ENCODE results near the gene TAF15. TPM values are rescaled to one million over a fixed set of nuclear protein-coding genes. Genes with fewer than 3 reads are reported as not detected.

TAF15 gene
- total and polyA plus RNA-seq, 2 donors from 2014 or later, result 66.3 to 149 TPM

- intact Hi-C loops (cut with DNase I), result no loop called here
- DNase-seq (no peak), FAIRE-seq (no peak)
- H3K9me3 ChIP-seq (ENCODE audit: control insufficient read depth in 2 of 3, insufficient read depth in 1 of 3, low read length in 3 of 3), result no peaks in the 10 kb centered on the region
- no peak overlapping the region for H3K4me3 ChIP-seq (ENCODE audit: low read length in 3 of 3)
- TF ChIP-seq CTCF (IDR thresholded peaks at IDR 0.05; ENCODE audit: borderline replicate concordance, extremely low read depth, insufficient read depth), result no peak
- peaks cover 0 to 3% (median 0%) of the 10 kb centered on the region in 3 donors for H3K36me3 ChIP-seq (ENCODE audit: control insufficient read depth in 2 of 3, insufficient read depth in 3 of 3, low read length in 3 of 3)
- no peaks in the 10 kb centered on the region for H3K27me3 ChIP-seq (ENCODE audit: control insufficient read depth, insufficient read depth, low read length)
- H3K4me1 ChIP-seq (ENCODE audit: control insufficient read depth in 2 of 3, insufficient read depth in 2 of 3, low read depth in 1 of 3, low read length in 3 of 3), result no peaks in the 10 kb centered on the region
- no peak overlapping the region for H3K9ac ChIP-seq (ENCODE audit: low read length in 3 of 3)
- no peak overlapping the region for H3K27ac ChIP-seq (ENCODE audit: low read depth in 2 of 2, low read length in 2 of 2)
Measured at GRCh38 chr17:35867574-35867973, 58.3 kb downstream of the TAF15 start.

GRCh38 chr17:35868737-35869136, 59.5 kb downstream of the TAF15 start, which contains the start of gene HEATR9:
HEATR9 (minus strand) TSS chr17:35868891; CDS start chr17:35868742, 149 bp downstream.
- no peak within 1 kb of the TSS for H3K4me3 ChIP-seq (ENCODE audit: low read length in 3 of 3)
- no peak within 1 kb of the TSS for H3K27ac ChIP-seq (ENCODE audit: low read depth in 2 of 2, low read length in 2 of 2)
- no peaks in the 10 kb centered on the region for H3K4me1 ChIP-seq (ENCODE audit: control insufficient read depth in 2 of 3, insufficient read depth in 2 of 3, low read depth in 1 of 3, low read length in 3 of 3)
- H3K36me3 ChIP-seq (ENCODE audit: control insufficient read depth in 2 of 3, insufficient read depth in 3 of 3, low read length in 3 of 3), result peaks cover 0 to 3% (median 0%) of the 10 kb centered on the region in 3 donors
- no peaks in the 10 kb centered on the region for H3K27me3 ChIP-seq (ENCODE audit: control insufficient read depth, insufficient read depth, low read length)
- DNase-seq, result no peak
- FAIRE-seq, result no peak
- H3K9me3 ChIP-seq (ENCODE audit: control insufficient read depth in 2 of 3, insufficient read depth in 1 of 3, low read length in 3 of 3), result no peaks in the 10 kb centered on the region
- TF ChIP-seq CTCF (IDR thresholded peaks at IDR 0.05; ENCODE audit: borderline replicate concordance, extremely low read depth, insufficient read depth), result no peak
- no peak within 1 kb of the TSS for H3K9ac ChIP-seq (ENCODE audit: low read length in 3 of 3)
- intact Hi-C loops (cut with DNase I), result no loop called here

GRCh38 chr17:35870906-35871819, 61.9 kb downstream of the TAF15 start:
- no peaks in the 10 kb centered on the region for H3K27me3 ChIP-seq (ENCODE audit: control insufficient read depth, insufficient read depth, low read length)
- H3K9me3 ChIP-seq (ENCODE audit: control insufficient read depth in 2 of 3, insufficient read depth in 1 of 3, low read length in 3 of 3), result no peaks in the 10 kb centered on the region
- no peak overlapping the region for H3K9ac ChIP-seq (ENCODE audit: low read length in 3 of 3)
- no peak overlapping the region for H3K4me3 ChIP-seq (ENCODE audit: low read length in 3 of 3)
- intact Hi-C loops (cut with DNase I), result no loop called here
- DNase-seq (no peak), FAIRE-seq (no peak)
- H3K36me3 ChIP-seq (ENCODE audit: control insufficient read depth in 2 of 3, insufficient read depth in 3 of 3, low read length in 3 of 3), result no peaks in the 10 kb centered on the region
- H3K4me1 ChIP-seq (ENCODE audit: control insufficient read depth in 2 of 3, insufficient read depth in 2 of 3, low read depth in 1 of 3, low read length in 3 of 3), result peaks cover 0 to 1% (median 0%) of the 10 kb centered on the region in 3 donors
- H3K27ac ChIP-seq (ENCODE audit: low read depth in 2 of 2, low read length in 2 of 2), result no peak overlapping the region
- no peak for TF ChIP-seq CTCF (IDR thresholded peaks at IDR 0.05; ENCODE audit: borderline replicate concordance, extremely low read depth, insufficient read depth)

Data from kidney (tissue), 14 donors.